ENCODE data around the gene PAK1.

PAK1 gene

GRCh38 chr11:77287615-77288273, 186.2 kb downstream of the PAK1 start:
- Histone ChIP-seq H3K4me1 (ENCODE audit: control insufficient read depth, insufficient read depth, low read length, poor library complexity, severe bottlenecking) (no peaks in the 10 kb centered on the region), H3K4me3 (ENCODE audit: extremely low read depth, insufficient read depth, low read length, poor library complexity, severe bottlenecking) (no peak overlapping the region), H3K27ac (ENCODE audit: low read depth, low read length, severe bottlenecking) (no peak overlapping the region), H3K9me3 (ENCODE audit: control insufficient read depth, low read length) (no peaks in the 10 kb centered on the region), H3K36me3 (ENCODE audit: control insufficient read depth, insufficient read depth, low read length) (no peaks in the 10 kb centered on the region)
- WGBS, 2 experiments (ENCODE audit: insufficient coverage in 2 of 2), result 90% methylated on average over 2 to 5 of the region's 5 CpGs

- Histone ChIP-seq H3K4me3 (ENCODE audit: extremely low read depth, insufficient read depth, low read length, poor library complexity, severe bottlenecking) (no peak overlapping the region), H3K27ac (ENCODE audit: low read depth, low read length, severe bottlenecking) (no peak overlapping the region), H3K4me1 (ENCODE audit: control insufficient read depth, insufficient read depth, low read length, poor library complexity, severe bottlenecking) (no peaks in the 10 kb centered on the region), H3K9me3 (ENCODE audit: control insufficient read depth, low read length) (no peaks in the 10 kb centered on the region), H3K36me3 (ENCODE audit: control insufficient read depth, insufficient read depth, low read length) (no peaks in the 10 kb centered on the region)
- WGBS, 2 experiments (ENCODE audit: insufficient coverage in 2 of 2), result 71 to 90% methylated on average over 1 to 2 of the region's 3 CpGs
Measured at GRCh38 chr11:77287136-77287535, 186.8 kb downstream of the PAK1 start.

- no peaks in the 10 kb centered on the region for H3K9me3 ChIP-seq (ENCODE audit: control insufficient read depth, low read length)
- no peaks in the 10 kb centered on the region for H3K36me3 ChIP-seq (ENCODE audit: control insufficient read depth, insufficient read depth, low read length)
- H3K27ac ChIP-seq (ENCODE audit: low read depth, low read length, severe bottlenecking), result no peak overlapping the region
- WGBS, 2 experiments (ENCODE audit: insufficient coverage in 2 of 2), result 81 to 95% methylated on average over 3 of the region's 6 CpGs
- no peak overlapping the region for H3K4me3 ChIP-seq (ENCODE audit: extremely low read depth, insufficient read depth, low read length, poor library complexity, severe bottlenecking)
- no peaks in the 10 kb centered on the region for H3K4me1 ChIP-seq (ENCODE audit: control insufficient read depth, insufficient read depth, low read length, poor library complexity, severe bottlenecking)
Measured at GRCh38 chr11:77284476-77285468, 189.1 kb downstream of the PAK1 start.

GRCh38 chr11:77283101-77283500, 190.8 kb downstream of the PAK1 start:
- H3K9me3 ChIP-seq (ENCODE audit: control insufficient read depth, low read length), result no peaks in the 10 kb centered on the region
- H3K4me3 ChIP-seq (ENCODE audit: extremely low read depth, insufficient read depth, low read length, poor library complexity, severe bottlenecking), result no peak overlapping the region
- WGBS, 2 experiments (ENCODE audit: insufficient coverage in 2 of 2), result 64 to 83% methylated on average over 2 of the region's 3 CpGs
- H3K4me1 ChIP-seq (ENCODE audit: control insufficient read depth, insufficient read depth, low read length, poor library complexity, severe bottlenecking), result no peaks in the 10 kb centered on the region
- no peak overlapping the region for H3K27ac ChIP-seq (ENCODE audit: low read depth, low read length, severe bottlenecking)
- H3K36me3 ChIP-seq (ENCODE audit: control insufficient read depth, insufficient read depth, low read length), result no peaks in the 10 kb centered on the region

GRCh38 chr11:77278595-77279506, 195.0 kb downstream of the PAK1 start:
- H3K4me1 ChIP-seq (ENCODE audit: control insufficient read depth, insufficient read depth, low read length, poor library complexity, severe bottlenecking), result no peaks in the 10 kb centered on the region
- no peaks in the 10 kb centered on the region for H3K9me3 ChIP-seq (ENCODE audit: control insufficient read depth, low read length)
- WGBS, 2 experiments (ENCODE audit: insufficient coverage in 2 of 2), result no CpG with 5 or more reads among the region's 2 CpGs
- H3K4me3 ChIP-seq (ENCODE audit: extremely low read depth, insufficient read depth, low read length, poor library complexity, severe bottlenecking), result no peak overlapping the region
- H3K36me3 ChIP-seq (ENCODE audit: control insufficient read depth, insufficient read depth, low read length), result no peaks in the 10 kb centered on the region
- no peak overlapping the region for H3K27ac ChIP-seq (ENCODE audit: low read depth, low read length, severe bottlenecking)

- Histone ChIP-seq H3K9me3 (ENCODE audit: control insufficient read depth, low read length) (no peaks in the 10 kb centered on the region), H3K4me1 (ENCODE audit: control insufficient read depth, insufficient read depth, low read length, poor library complexity, severe bottlenecking) (no peaks in the 10 kb centered on the region), H3K36me3 (ENCODE audit: control insufficient read depth, insufficient read depth, low read length) (no peaks in the 10 kb centered on the region), H3K27ac (ENCODE audit: low read depth, low read length, severe bottlenecking) (no peak overlapping the region), H3K4me3 (ENCODE audit: extremely low read depth, insufficient read depth, low read length, poor library complexity, severe bottlenecking) (no peak overlapping the region)
- whole genome bisulfite sequencing, 2 experiments (ENCODE audit: insufficient coverage in 2 of 2), result 80 to 96% methylated on average over 2 of the region's 2 CpGs
Measured at GRCh38 chr11:77276271-77276670, 197.6 kb downstream of the PAK1 start.

All from mesodermal cell (in vitro differentiated cells).